GM23338 (cell line): ENCODE results near the gene GOLGA8M. TPM values are rescaled to one million over a fixed set of nuclear protein-coding genes. Genes with fewer than 3 reads are reported as not detected.
"Not testable (repeated sequence)": the region's sequence is repeated elsewhere in the genome, so short reads cannot be mapped to it uniquely, and the experiment has no call there.

Experiments used
- ATAC-seq: fragments of 200-7000 bp; cut with Tn5 transposase; 3 replicates; pipeline ENCODE4 v1.9.1; 2020
- DNase-seq: peaks from one replicate; pipeline ENCODE4 v3.0.0-alpha.2; 2015; ENCODE audit warnings: low spot score
- H2AFZ ChIP-seq: fragments of 200-600 bp; sonication (generic); 2 replicates; pipeline ENCODE4 v1.8.0; 2016; ENCODE audit warnings: antibody characterized with exemption, mild to moderate bottlenecking, moderate library complexity
- H3F3A ChIP-seq: fragments of 200-600 bp; sonication (generic); replicated peaks from 2 replicates; pipeline ENCODE4 v1.8.0; 2017; ENCODE audit warnings: antibody characterized with exemption, mixed run types, low read depth
- H3K27ac ChIP-seq: fragments of 200-600 bp; sonication (generic); 2 replicates; pipeline ENCODE4 v1.6.1; 2016; ENCODE audit warnings: low read depth
- H3K27me3 ChIP-seq: fragments of 200-600 bp; sonication (generic); 2 replicates; pipeline ENCODE4 v1.8.0; 2016; ENCODE audit warnings: mild to moderate bottlenecking, mixed run types, moderate library complexity; ENCODE audit not compliant: insufficient read depth
- H3K36me3 ChIP-seq: fragments of 200-600 bp; sonication (generic); 2 replicates; pipeline ENCODE4 v1.8.0; 2016; ENCODE audit warnings: mild to moderate bottlenecking; ENCODE audit not compliant: insufficient read depth
- H3K4me1 ChIP-seq: fragments of 200-600 bp; sonication (generic); 2 replicates; pipeline ENCODE4 v1.8.0; 2016; ENCODE audit warnings: mild to moderate bottlenecking, moderate library complexity; ENCODE audit not compliant: insufficient read depth
- H3K4me2 ChIP-seq: fragments of 200-600 bp; sonication (generic); 2 replicates; pipeline ENCODE4 v1.7.1; 2017; ENCODE audit warnings: mixed run types
- H3K4me3 ChIP-seq: fragments of 200-600 bp; sonication (generic); 2 replicates; pipeline ENCODE4 v1.6.1; 2016; ENCODE audit warnings: mixed run types
- H3K79me2 ChIP-seq: fragments of 200-600 bp; sonication (generic); replicated peaks from 2 replicates; pipeline ENCODE4 v1.8.0; 2017; ENCODE audit warnings: mild to moderate bottlenecking; ENCODE audit not compliant: insufficient read depth
- H3K9me2 ChIP-seq: fragments of 200-600 bp; sonication (generic); 2 replicates; pipeline ENCODE4 v1.8.0; 2017; ENCODE audit not compliant: insufficient read depth
- H4K20me1 ChIP-seq: fragments of 200-600 bp; sonication (generic); replicated peaks from 2 replicates; pipeline ENCODE4 v1.8.0; 2017; ENCODE audit warnings: mild to moderate bottlenecking; ENCODE audit not compliant: insufficient read depth
- H3K27ac Mint-ChIP-seq: 2 replicates; pipeline ENCODE4 v1.8.0; 2020; ENCODE audit warnings: inconsistent platforms, mild to moderate bottlenecking, moderate library complexity, mixed read lengths
- H3K27me3 Mint-ChIP-seq: 3 replicates; pipeline ENCODE4 v1.8.0; 2022; ENCODE audit warnings: low read depth, mild to moderate bottlenecking, moderate library complexity, mixed read lengths, inconsistent platforms; ENCODE audit not compliant: insufficient read depth, poor library complexity
- H3K36me3 Mint-ChIP-seq: 3 replicates; pipeline ENCODE4 v1.8.0; 2021; ENCODE audit warnings: low read depth, mild to moderate bottlenecking, inconsistent platforms, moderate library complexity, mixed read lengths
- H3K4me1 Mint-ChIP-seq: 3 replicates; pipeline ENCODE4 v1.8.0; 2020; ENCODE audit warnings: mild to moderate bottlenecking, inconsistent platforms, mixed read lengths
- H3K4me3 Mint-ChIP-seq: 3 replicates; pipeline ENCODE4 v1.8.0; 2021; ENCODE audit warnings: moderate library complexity, mild to moderate bottlenecking, inconsistent platforms, mixed read lengths
- H3K9me3 Mint-ChIP-seq: 3 replicates; pipeline ENCODE4 v1.8.0; 2020; ENCODE audit warnings: moderate library complexity, mild to moderate bottlenecking, inconsistent platforms, mixed read lengths
- CTCF ChIP-seq, 2 experiments: fragments of 200-600 bp in 1 of 2; sonication (generic) in 1 of 2; conservative IDR thresholded peaks; 2 replicates each; pipeline versions ENCODE4 v1.5.1 to v1.6.1; 2016 to 2017; ENCODE audit warnings: antibody characterized with exemption in 2 of 2, low read depth in 2 of 2, mild to moderate bottlenecking in 2 of 2, moderate library complexity in 1 of 2
- polyA plus RNA-seq: library from polyadenylated mRNA; unstranded; fragments of >200 nt; fragmentation: Nextera tagmentation; extraction: Ambion mirVana; gene quantifications from 2 replicates; pipeline ENCODE4 v1.2.1, GENCODE V29; 2016
- total RNA-seq: library from RNA; depleted of rRNA; stranded (reverse); fragments of >200 nt; shearing (Covaris generic); gene quantifications from 2 replicates; pipeline ENCODE4 v1.2.3, GENCODE V29; 2014

GOLGA8M gene
- total and polyA plus RNA-seq, 2 experiments from 2014 or later = not detected

- H3K9me3 Mint-ChIP-seq, H4K20me1 ChIP-seq, H3K27ac ChIP-seq, H3K4me3 Mint-ChIP-seq, H3K36me3 Mint-ChIP-seq, H3K27me3 Mint-ChIP-seq, H3K27me3 ChIP-seq, H3K9me2 ChIP-seq, DNase-seq, H3K4me1 Mint-ChIP-seq, H3F3A ChIP-seq, H3K4me3 ChIP-seq, H3K36me3 ChIP-seq, H3K4me2 ChIP-seq, H2AFZ ChIP-seq, H3K27ac Mint-ChIP-seq, ATAC-seq, H3K79me2 ChIP-seq: not testable (repeated sequence)
- H3K4me1 ChIP-seq = peaks cover 10% of the 10 kb centered on the region
Measured at GRCh38 chr15:28723986-28724385, 11.8 kb upstream of the GOLGA8M start.

- H3K36me3 Mint-ChIP-seq, ATAC-seq, H4K20me1 ChIP-seq, H3K79me2 ChIP-seq, H3K36me3 ChIP-seq, H3K27ac ChIP-seq, H3K4me1 ChIP-seq, H3K4me1 Mint-ChIP-seq, H3K4me3 ChIP-seq, H3K27me3 ChIP-seq, H3K4me3 Mint-ChIP-seq, H3K27ac Mint-ChIP-seq, H2AFZ ChIP-seq, H3F3A ChIP-seq, H3K27me3 Mint-ChIP-seq, H3K9me3 Mint-ChIP-seq, H3K4me2 ChIP-seq, DNase-seq, H3K9me2 ChIP-seq: not testable (repeated sequence)
Measured at GRCh38 chr15:28719626-28720025, 7.4 kb upstream of the GOLGA8M start.

GRCh38 chr15:28718576-28718975, 6.4 kb upstream of the GOLGA8M start:
- not testable (repeated sequence) for H3K9me2 ChIP-seq, DNase-seq, H3K27me3 ChIP-seq, H3K27me3 Mint-ChIP-seq, H3K27ac Mint-ChIP-seq, H3K9me3 Mint-ChIP-seq, ATAC-seq, H3K36me3 ChIP-seq, H3K4me3 Mint-ChIP-seq, H3K79me2 ChIP-seq, H3K36me3 Mint-ChIP-seq, H3K4me1 ChIP-seq, H4K20me1 ChIP-seq, H3K4me1 Mint-ChIP-seq, H3K27ac ChIP-seq, H3K4me3 ChIP-seq, H3K4me2 ChIP-seq, H2AFZ ChIP-seq, H3F3A ChIP-seq

- ATAC-seq, DNase-seq, H3K4me1 Mint-ChIP-seq, H3K4me3 ChIP-seq, H3K36me3 ChIP-seq, H3K27me3 ChIP-seq, H4K20me1 ChIP-seq, H3K9me3 Mint-ChIP-seq, H3K9me2 ChIP-seq, H2AFZ ChIP-seq, H3K27ac Mint-ChIP-seq, H3K4me2 ChIP-seq, H3K4me1 ChIP-seq, H3K4me3 Mint-ChIP-seq, H3K79me2 ChIP-seq, H3K27me3 Mint-ChIP-seq, H3F3A ChIP-seq, H3K36me3 Mint-ChIP-seq, H3K27ac ChIP-seq: not testable (repeated sequence)
Measured at GRCh38 chr15:28714176-28714575, 2.0 kb upstream of the GOLGA8M start.

GRCh38 chr15:28703927-28704326, 8.3 kb downstream of the GOLGA8M start:
- peak; percentile 10 for DNase-seq
- H3K9me2 ChIP-seq = not testable (repeated sequence)

More at GRCh38 chr15:28703927-28704326, 8.3 kb downstream of the GOLGA8M start:
- H3K4me1 Mint-ChIP-seq, H3K4me1 ChIP-seq, H3K27me3 ChIP-seq, ATAC-seq, H3K4me3 ChIP-seq, H3K79me2 ChIP-seq, H4K20me1 ChIP-seq, H3K9me3 Mint-ChIP-seq, H3K4me2 ChIP-seq, H2AFZ ChIP-seq, H3F3A ChIP-seq, H3K36me3 ChIP-seq, H3K4me3 Mint-ChIP-seq, H3K27me3 Mint-ChIP-seq, H3K36me3 Mint-ChIP-seq, H3K27ac Mint-ChIP-seq, H3K27ac ChIP-seq: not testable (repeated sequence)
- TF ChIP-seq CTCF (conservative IDR thresholded peaks at IDR 0.05; ENCODE audit: low read depth in 2 of 2) = peak in 1 of 2 experiments; percentile 25; a peak in 2 of 4 replicates
